Natural killer cell (primary cell): ENCODE measurements around the gene CCDC78. TPM values are rescaled to one million over a fixed set of nuclear protein-coding genes. Genes with fewer than 3 reads are reported as not detected.

ENCODE experiments used
- ATAC-seq, 3 donors: fragments of 150-1000 bp in 2 of 3; fragments of 200-7000 bp in 1 of 3; cut with Tn5 transposase; 1 replicate in 1 of 3; 2 replicates in 2 of 3; pipeline ENCODE4 v1.10.0; 2021; ENCODE audit warnings: mild to moderate bottlenecking in 2 of 3, moderate library complexity in 2 of 3
- DNase-seq, 2 donors: peaks; one replicate each; pipeline versions ENCODE4 v3.0.0 to v3.0.0-alpha.2; 2013 to 2021; ENCODE audit warnings: mixed read lengths in 1 of 2
- H3K27ac ChIP-seq: one replicate; pipeline ENCODE4 v1.5.1; 2013; ENCODE audit warnings: mild to moderate bottlenecking, low read length
- H3K27me3 ChIP-seq: one replicate; pipeline ENCODE4 v1.6.1; 2013; ENCODE audit warnings: low read length; ENCODE audit not compliant: control insufficient read depth, insufficient read depth
- H3K36me3 ChIP-seq: one replicate; pipeline ENCODE4 v1.6.1; 2013; ENCODE audit warnings: low read length; ENCODE audit not compliant: control insufficient read depth, insufficient read depth
- H3K4me1 ChIP-seq: one replicate; pipeline ENCODE4 v1.6.1; 2013; ENCODE audit warnings: low read length; ENCODE audit not compliant: control insufficient read depth, insufficient read depth
- H3K4me3 ChIP-seq: one replicate; pipeline ENCODE4 v1.5.1; 2013; ENCODE audit warnings: low read length
- H3K9me3 ChIP-seq: one replicate; pipeline ENCODE4 v1.6.1; 2013; ENCODE audit warnings: low read length; ENCODE audit not compliant: control insufficient read depth, insufficient read depth
- H3K27ac Mint-ChIP-seq, 2 donors: one replicate each; pipeline ENCODE4 v1.8.0; 2022; ENCODE audit warnings: mild to moderate bottlenecking in 2 of 2, mixed read lengths in 2 of 2, moderate library complexity in 1 of 2
- H3K27me3 Mint-ChIP-seq, 2 donors: one replicate each; pipeline ENCODE4 v1.8.0; 2022; ENCODE audit warnings: low read depth in 2 of 2, mixed read lengths in 2 of 2
- H3K36me3 Mint-ChIP-seq: one replicate; pipeline ENCODE4 v1.8.0; 2022; ENCODE audit warnings: mixed read lengths
- H3K4me1 Mint-ChIP-seq, 2 donors: one replicate each; pipeline ENCODE4 v1.8.0; 2022; ENCODE audit warnings: mixed read lengths in 2 of 2
- H3K4me3 Mint-ChIP-seq: one replicate; pipeline ENCODE4 v1.8.0; 2022; ENCODE audit warnings: mild to moderate bottlenecking, moderate library complexity, mixed read lengths
- H3K9me3 Mint-ChIP-seq, 2 donors: one replicate each; pipeline ENCODE4 v1.8.0; 2022; ENCODE audit warnings: mixed read lengths in 2 of 2
- WGBS: methylation state at CpG from one replicate; pipeline ENCODE4 v1.1.7; 2013; ENCODE audit warnings: missing lambda C conversion rate; ENCODE audit not compliant: insufficient coverage; 5-methylcytosine and 5-hydroxymethylcytosine counted together
- intact Hi-C: fragments of 100-400 bp; cut with micrococcal nuclease; formaldehyde crosslinking; loops from one replicate; pipeline ENCODE4 v1.14.2; 2022
- total RNA-seq, 4 donors: library from RNA; stranded (reverse); fragments of 120-200 nt in 1 of 4; gene quantifications; one replicate each; pipeline versions ENCODE4 v1.2.3 to v1.2.4, GENCODE V29; 2013 to 2022
- TF ChIP-seq, protein P1 (sequence below): fragments of 200-600 bp; IDR thresholded peaks from one replicate; pipeline ENCODE4 v1.8.0; 2022; ENCODE audit warnings: antibody characterized with exemption

Gene CCDC78
- total RNA-seq, 3 donors from 2014 or later (not counting 1 experiment from before 2014, with no cell fraction given), result 6.2 to 10.0 (median 7.7) TPM

DNA sequence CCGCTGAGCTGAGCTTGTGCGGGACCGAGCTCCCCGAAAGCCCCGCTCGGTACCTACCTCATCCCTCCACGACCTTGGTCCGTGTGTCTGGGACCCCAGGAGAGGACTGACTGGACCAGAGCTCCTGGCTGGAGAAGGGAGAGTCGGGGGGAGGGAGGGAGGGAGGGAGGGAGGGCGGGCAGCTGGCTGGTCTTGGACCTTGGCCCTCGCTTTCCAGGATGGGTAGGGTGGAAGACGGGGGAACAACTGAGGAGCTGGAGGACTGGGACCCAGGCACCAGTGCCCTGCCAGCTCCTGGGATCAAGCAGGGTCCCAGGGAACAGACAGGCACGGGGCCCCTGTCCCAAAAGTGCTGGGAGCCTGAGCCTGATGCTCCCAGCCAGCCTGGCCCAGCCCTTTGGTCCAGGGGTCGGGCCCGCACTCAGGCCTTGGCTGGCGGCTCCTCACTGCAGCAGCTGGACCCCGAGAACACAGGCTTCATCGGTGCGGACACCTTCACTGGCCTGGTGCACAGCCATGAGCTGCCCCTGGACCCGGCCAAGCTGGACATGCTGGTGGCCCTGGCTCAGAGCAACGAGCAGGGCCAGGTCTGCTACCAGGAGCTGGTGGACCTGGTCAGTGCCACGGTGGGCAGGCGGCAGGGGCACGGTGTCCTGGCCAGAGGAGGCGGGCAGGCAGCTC is 50.2 kb downstream of the CCDC78 start:
- H3K27ac ChIP-seq, result no peak overlapping the region
- Mint-ChIP-seq H3K9me3 (no peaks in the 10 kb centered on the region), H3K4me1 (peaks cover 0 to 17% of the 10 kb centered on the region in 2 donors), H3K4me3 (no peak overlapping the region), H3K36me3 (no peaks in the 10 kb centered on the region), H3K27ac (no peak overlapping the region), H3K27me3 (no peaks in the 10 kb centered on the region)
- peaks cover 18% of the 10 kb centered on the region for H3K36me3 ChIP-seq
- DNase-seq (no peak), ATAC-seq (no peak)
- H3K4me3 ChIP-seq, result no peak overlapping the region
- H3K4me1 ChIP-seq, result peaks cover 34% of the 10 kb centered on the region
- no peaks in the 10 kb centered on the region for H3K9me3 ChIP-seq
- intact Hi-C loops, result no loop called here
- TF ChIP-seq, protein P1, sequence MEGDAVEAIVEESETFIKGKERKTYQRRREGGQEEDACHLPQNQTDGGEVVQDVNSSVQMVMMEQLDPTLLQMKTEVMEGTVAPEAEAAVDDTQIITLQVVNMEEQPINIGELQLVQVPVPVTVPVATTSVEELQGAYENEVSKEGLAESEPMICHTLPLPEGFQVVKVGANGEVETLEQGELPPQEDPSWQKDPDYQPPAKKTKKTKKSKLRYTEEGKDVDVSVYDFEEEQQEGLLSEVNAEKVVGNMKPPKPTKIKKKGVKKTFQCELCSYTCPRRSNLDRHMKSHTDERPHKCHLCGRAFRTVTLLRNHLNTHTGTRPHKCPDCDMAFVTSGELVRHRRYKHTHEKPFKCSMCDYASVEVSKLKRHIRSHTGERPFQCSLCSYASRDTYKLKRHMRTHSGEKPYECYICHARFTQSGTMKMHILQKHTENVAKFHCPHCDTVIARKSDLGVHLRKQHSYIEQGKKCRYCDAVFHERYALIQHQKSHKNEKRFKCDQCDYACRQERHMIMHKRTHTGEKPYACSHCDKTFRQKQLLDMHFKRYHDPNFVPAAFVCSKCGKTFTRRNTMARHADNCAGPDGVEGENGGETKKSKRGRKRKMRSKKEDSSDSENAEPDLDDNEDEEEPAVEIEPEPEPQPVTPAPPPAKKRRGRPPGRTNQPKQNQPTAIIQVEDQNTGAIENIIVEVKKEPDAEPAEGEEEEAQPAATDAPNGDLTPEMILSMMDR, result no peak
- peaks cover 3% of the 10 kb centered on the region for H3K27me3 ChIP-seq
- 76% methylated on average over 20 of the region's 25 CpGs for WGBS

DNA sequence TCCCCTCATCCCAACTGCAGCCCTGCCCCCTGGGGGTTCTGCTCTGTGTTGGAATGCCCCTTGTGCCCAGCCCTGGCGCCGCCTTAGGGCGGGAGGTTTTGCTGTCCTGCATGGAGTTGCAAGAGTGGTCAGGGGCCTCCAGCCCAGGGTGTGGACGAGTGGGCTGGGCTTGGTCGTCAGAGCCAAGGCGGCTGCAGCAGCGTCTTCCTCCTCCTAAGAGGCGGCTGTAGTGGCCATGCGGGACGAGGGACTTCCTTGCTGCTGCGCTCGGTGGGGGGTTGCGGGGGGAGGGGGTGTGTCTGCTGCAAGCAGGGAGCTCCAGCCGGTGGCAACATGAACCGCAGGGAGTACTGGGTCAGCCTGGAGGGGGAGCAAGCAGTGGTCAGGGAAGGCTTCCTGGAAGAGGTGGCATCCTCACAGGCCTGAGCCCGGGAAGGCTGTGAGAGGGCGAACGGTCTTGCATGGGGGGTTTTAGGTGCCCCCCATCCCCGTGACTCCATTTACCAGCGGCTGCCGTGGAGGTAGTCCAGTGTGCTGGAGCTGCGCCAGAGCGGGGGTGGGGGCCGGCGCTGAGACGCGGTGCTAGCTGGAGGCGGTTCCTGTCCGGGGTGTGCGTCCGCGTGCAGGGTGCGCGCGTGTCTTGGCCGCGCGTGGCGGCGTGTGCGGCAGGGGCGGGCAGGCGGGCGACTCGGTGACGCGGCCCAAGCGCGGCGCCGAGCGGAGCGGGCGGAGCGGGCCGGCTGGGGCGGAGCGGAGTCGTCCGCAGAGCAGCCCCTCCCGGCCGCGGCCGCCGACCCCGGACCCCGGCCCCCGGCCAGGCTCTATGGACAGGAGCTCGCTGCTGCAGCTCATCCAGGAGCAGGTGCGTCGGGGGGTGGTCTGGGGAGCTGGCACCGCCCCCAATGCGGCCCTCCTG is 51.0 kb downstream of the CCDC78 start, which contains the start of gene RHBDL1:
RHBDL1 (plus strand) TSS at position 704 of the 916 bp plus-strand sequence; CDS start at position 824, 120 bp downstream.
- Mint-ChIP-seq H3K36me3 (no peaks in the 10 kb centered on the region), H3K9me3 (no peaks in the 10 kb centered on the region), H3K27ac (no peak within 1 kb of the TSS), H3K4me3 (peak within 1 kb of the TSS; percentile 25), H3K27me3 (no peaks in the 10 kb centered on the region), H3K4me1 (peaks cover 0 to 14% of the 10 kb centered on the region in 2 donors)
- DNase-seq, result peak in 1 of 2 donors; percentile 38
- WGBS, result 9% methylated on average over 73 of the region's 73 CpGs
- Histone ChIP-seq H3K27me3 (peaks cover 3% of the 10 kb centered on the region), H3K4me3 (no peak within 1 kb of the TSS), H3K27ac (no peak within 1 kb of the TSS), H3K4me1 (peaks cover 29% of the 10 kb centered on the region), H3K9me3 (no peaks in the 10 kb centered on the region), H3K36me3 (peaks cover 24% of the 10 kb centered on the region)
- ATAC-seq, result no peak
- intact Hi-C loops, result no loop called here
- TF ChIP-seq, protein P1, result no peak

DNA sequence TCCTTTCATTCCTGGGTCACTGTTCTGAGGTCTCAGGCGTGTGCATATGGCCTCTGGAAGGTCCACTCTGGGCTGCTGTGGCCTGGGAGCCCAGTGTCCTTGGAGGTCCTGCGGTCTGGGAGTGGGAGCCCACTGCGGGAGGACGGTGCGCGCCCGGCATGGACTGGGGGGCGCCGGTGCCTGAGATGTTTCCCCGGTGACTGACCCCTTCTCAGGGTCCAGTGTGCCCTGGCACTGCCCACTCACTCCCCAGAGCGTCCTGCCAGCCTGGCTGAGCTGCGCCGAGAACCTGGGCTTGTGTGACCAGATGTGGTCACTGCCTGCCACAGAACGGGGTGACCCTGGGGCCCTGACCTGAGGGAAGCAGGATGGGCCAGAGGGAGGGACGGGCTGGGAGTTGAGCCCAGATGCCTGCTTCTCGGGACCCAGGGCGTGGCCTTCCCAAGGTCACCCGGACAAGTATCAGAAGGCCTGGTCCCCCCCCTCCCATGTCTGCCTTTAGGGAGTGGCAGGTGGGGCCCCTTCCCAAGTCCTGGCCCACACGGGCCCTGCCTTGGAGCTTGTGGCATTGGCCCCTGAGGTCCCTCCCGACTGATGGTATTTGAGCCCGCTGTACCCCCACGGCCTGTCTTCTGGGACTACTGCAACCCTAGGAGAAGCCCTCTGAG is 51.9 kb downstream of the CCDC78 start:
- H3K27ac ChIP-seq, result no peak overlapping the region
- no peaks in the 10 kb centered on the region for H3K9me3 ChIP-seq
- Mint-ChIP-seq H3K36me3 (no peaks in the 10 kb centered on the region), H3K9me3 (no peaks in the 10 kb centered on the region), H3K4me1 (peaks cover 0 to 11% of the 10 kb centered on the region in 2 donors), H3K4me3 (peak overlapping the region; percentile 25), H3K27me3 (no peaks in the 10 kb centered on the region), H3K27ac (no peak overlapping the region)
- H3K4me3 ChIP-seq, result no peak overlapping the region
- peaks cover 31% of the 10 kb centered on the region for H3K36me3 ChIP-seq
- WGBS, result 92% methylated on average over 22 of the region's 22 CpGs
- DNase-seq, result no peak
- peaks cover 3% of the 10 kb centered on the region for H3K27me3 ChIP-seq
- H3K4me1 ChIP-seq, result peaks cover 24% of the 10 kb centered on the region
- intact Hi-C loops, result no loop called here
- no peak for ATAC-seq
- TF ChIP-seq, protein P1, result no peak
